Esophagus (tissue), 2 donors: Measurements from ENCODE around the gene ACKR2. TPM values are rescaled to one million over a fixed set of nuclear protein-coding genes. Genes with fewer than 3 reads are reported as not detected.

Experiments
- H3K27ac ChIP-seq, 2 donors: one replicate each; pipeline ENCODE4 v1.5.1; 2013; ENCODE audit warnings: low read depth in 2 of 2, mild to moderate bottlenecking in 2 of 2, inconsistent platforms in 1 of 2, low read length in 1 of 2, moderate library complexity in 1 of 2
- H3K27me3 ChIP-seq, 2 donors: one replicate each; pipeline ENCODE4 v1.6.1; 2013; ENCODE audit warnings: low read length in 2 of 2, control low read depth in 1 of 2, mild to moderate bottlenecking in 1 of 2; ENCODE audit not compliant: insufficient read depth in 2 of 2, control insufficient read depth in 1 of 2
- H3K36me3 ChIP-seq, 2 donors: one replicate each; pipeline ENCODE4 v1.6.1; 2013; ENCODE audit warnings: low read length in 1 of 2; ENCODE audit not compliant: control insufficient read depth in 2 of 2, insufficient read depth in 2 of 2
- H3K4me1 ChIP-seq, 2 donors: one replicate each; pipeline ENCODE4 v1.6.1; 2013; ENCODE audit warnings: low read length in 1 of 2; ENCODE audit not compliant: control insufficient read depth in 2 of 2, insufficient read depth in 2 of 2
- H3K4me3 ChIP-seq, 2 donors: one replicate each; pipeline ENCODE4 v1.5.1; 2013; ENCODE audit warnings: low read length in 2 of 2, mild to moderate bottlenecking in 2 of 2, low read depth in 1 of 2, moderate library complexity in 1 of 2
- H3K9me3 ChIP-seq, 2 donors: one replicate each; pipeline ENCODE4 v1.6.1; 2013; ENCODE audit warnings: mild to moderate bottlenecking in 2 of 2, low read depth in 1 of 2, low read length in 1 of 2, moderate library complexity in 1 of 2; ENCODE audit not compliant: control insufficient read depth in 2 of 2, insufficient read depth in 1 of 2
- WGBS, 2 donors: extraction: QIAGEN DNeasy Blood & Tissue Kit; methylation state at CpG; one replicate each; pipeline ENCODE4 v1.1.7; 2013; 5-methylcytosine and 5-hydroxymethylcytosine counted together
- polyA plus RNA-seq, 2 donors: library from polyadenylated mRNA; stranded (reverse); fragments of 200-250 nt; gene quantifications; one replicate each; pipeline ENCODE4 v1.2.3, GENCODE V29; 2013
- donor health status: healthy with polysubstance abuse.
- donor health status: Bipolar disorder and iron deficiency.

The ACKR2 gene
- polyA plus RNA-seq, 2 donors: 0.75 to 0.88 TPM

DNA sequence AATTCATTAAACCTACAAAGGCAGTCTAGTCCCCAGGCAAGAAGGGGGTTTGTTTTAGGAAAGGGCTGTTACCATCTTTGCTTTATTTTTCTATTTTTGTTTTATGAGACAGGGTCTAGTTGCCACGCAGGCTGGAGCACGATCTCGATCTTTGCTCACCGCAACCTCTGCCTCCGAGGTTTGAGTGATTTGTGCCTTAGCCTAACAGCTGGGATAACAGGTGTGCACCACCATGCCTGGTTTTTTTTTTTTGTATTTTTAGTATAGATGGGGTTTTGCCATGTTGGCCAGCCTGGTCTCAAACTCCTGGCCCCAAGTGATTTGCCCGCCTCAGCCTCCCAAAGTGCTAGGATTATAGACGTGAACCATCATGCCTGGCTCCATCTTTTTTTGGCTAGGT lies 9.9 kb upstream of the ACKR2 start:
- Histone ChIP-seq H3K4me1 (peaks cover 0 to 2% of the 10 kb centered on the region in 2 donors), H3K9me3 (no peaks in the 10 kb centered on the region), H3K4me3 (no peak overlapping the region), H3K27me3 (no peaks in the 10 kb centered on the region), H3K36me3 (no peaks in the 10 kb centered on the region), H3K27ac (no peak overlapping the region)
- WGBS, 2 donors: 78 to 79% methylated on average over 7 of the region's 7 CpGs

DNA sequence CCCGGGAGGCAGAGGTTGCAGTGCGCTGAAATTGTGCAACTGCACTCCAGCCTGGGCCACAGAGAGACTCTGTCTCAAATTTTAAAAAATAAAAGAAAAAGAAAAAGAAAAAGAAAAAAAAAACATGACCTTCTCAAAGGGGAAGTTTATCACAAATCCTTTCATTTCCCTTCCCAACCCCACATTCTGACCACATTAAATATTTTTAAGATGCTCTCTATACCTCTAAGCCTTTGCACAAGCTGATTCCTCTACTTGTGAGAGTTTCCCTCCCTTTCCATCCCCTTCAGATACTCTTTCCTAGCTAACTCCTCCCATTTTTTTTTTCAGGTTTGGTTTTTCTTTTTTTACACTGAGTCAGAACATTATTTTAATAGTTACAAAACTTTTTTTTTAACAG lies 9.0 kb upstream of the ACKR2 start:
- 84 to 94% methylated on average over 2 of the region's 2 CpGs for WGBS, 2 donors
- H3K27ac ChIP-seq: no peak overlapping the region
- H3K4me1 ChIP-seq: peaks cover 0 to 4% of the 10 kb centered on the region in 2 donors
- H3K9me3 ChIP-seq: no peaks in the 10 kb centered on the region
- no peaks in the 10 kb centered on the region for H3K27me3 ChIP-seq
- H3K36me3 ChIP-seq: no peaks in the 10 kb centered on the region
- no peak overlapping the region for H3K4me3 ChIP-seq

DNA sequence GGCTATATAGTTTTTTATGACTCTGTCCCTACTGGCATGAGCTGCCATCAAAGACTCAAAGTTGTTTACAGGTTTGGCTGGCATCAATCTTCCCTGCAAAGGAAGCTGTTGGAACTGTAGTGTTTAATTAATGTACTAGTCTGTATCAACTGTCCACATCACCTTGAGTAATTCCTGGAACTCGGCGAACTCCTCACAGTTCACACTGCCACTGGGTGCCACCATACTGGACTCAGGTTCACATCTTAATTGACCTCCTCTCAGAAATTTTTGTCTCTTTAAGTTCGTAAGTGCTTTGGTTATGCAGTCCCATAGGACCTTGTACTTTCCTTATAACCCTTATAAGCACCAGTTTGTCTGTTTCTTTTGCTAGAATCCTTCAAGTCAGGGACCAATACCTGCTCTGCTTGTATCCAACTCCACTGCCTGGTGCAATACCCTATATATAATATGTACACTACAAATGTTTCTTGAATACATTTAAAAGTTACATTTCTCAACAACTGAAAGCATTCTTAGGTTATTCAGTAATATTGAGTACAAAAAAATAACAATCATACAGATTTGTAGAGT lies 8.1 kb upstream of the ACKR2 start:
- no peaks in the 10 kb centered on the region for H3K9me3 ChIP-seq
- peaks cover 0 to 6% of the 10 kb centered on the region in 2 donors for H3K4me1 ChIP-seq
- H3K4me3 ChIP-seq: peak overlapping the region in 1 of 2 donors; percentile 7
- H3K27me3 ChIP-seq: no peaks in the 10 kb centered on the region
- no peaks in the 10 kb centered on the region for H3K36me3 ChIP-seq
- 85 to 88% methylated on average over 3 of the region's 3 CpGs for WGBS, 2 donors
- H3K27ac ChIP-seq: peak overlapping the region in 1 of 2 donors; percentile 64

DNA sequence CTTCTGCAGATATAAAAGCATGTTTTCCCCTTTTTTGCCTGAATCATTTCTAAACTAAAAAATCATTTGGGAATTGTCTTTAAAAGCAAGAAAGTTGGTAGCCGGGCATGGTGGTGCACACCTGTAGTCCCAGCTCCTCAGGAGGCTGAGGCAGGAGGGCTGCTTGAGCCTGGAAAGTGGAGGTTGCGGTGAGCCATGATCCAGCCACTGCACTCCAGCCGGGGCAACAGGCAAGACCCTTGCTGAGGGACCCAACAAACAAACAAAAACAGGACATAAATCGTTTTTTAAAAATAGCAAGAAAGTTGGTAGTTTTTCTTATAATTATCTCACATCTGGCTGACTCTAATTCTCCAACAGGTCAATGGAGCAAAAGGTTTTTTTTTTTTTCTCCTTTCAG lies 7.5 kb upstream of the ACKR2 start:
- Histone ChIP-seq H3K4me3 (no peak overlapping the region), H3K27ac (no peak overlapping the region), H3K27me3 (no peaks in the 10 kb centered on the region), H3K9me3 (no peaks in the 10 kb centered on the region), H3K36me3 (no peaks in the 10 kb centered on the region), H3K4me1 (peaks cover 0 to 6% of the 10 kb centered on the region in 2 donors)
- WGBS, 2 donors: 89 to 90% methylated on average over 4 of the region's 4 CpGs

DNA sequence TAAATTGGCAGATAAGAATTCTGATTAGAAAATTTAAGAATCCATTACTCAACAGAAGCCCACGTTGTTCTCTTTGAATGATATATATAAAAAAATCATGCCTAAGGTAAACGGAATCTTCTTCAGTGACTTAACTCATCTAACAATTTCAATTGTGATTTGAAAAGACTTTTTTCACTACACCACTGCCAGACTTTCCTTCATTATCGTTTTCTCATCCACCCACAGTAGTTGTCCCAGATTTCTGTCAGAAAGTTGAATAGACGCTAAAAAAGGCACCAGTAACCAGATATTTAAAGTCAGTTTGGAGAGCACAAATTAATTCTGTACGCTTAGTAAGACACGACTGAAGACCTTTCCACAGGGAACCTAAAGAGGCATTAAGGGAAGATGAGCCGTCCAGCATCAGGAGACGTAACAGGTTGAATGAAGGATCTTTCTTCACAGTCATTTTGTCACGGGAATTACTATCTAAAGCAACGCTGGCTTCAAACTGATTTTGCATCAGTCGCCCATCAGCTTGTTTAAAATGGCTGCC lies 6.3 kb upstream of the ACKR2 start:
- H3K36me3 ChIP-seq: no peaks in the 10 kb centered on the region
- no peaks in the 10 kb centered on the region for H3K9me3 ChIP-seq
- no peaks in the 10 kb centered on the region for H3K27me3 ChIP-seq
- WGBS, 2 donors: 32 to 35% methylated on average over 11 of the region's 11 CpGs
- H3K4me1 ChIP-seq: peaks cover 0 to 6% of the 10 kb centered on the region in 2 donors
- peak overlapping the region; percentile 94 to 99 for H3K27ac ChIP-seq
- peak overlapping the region; percentile 75 to 81 for H3K4me3 ChIP-seq

DNA sequence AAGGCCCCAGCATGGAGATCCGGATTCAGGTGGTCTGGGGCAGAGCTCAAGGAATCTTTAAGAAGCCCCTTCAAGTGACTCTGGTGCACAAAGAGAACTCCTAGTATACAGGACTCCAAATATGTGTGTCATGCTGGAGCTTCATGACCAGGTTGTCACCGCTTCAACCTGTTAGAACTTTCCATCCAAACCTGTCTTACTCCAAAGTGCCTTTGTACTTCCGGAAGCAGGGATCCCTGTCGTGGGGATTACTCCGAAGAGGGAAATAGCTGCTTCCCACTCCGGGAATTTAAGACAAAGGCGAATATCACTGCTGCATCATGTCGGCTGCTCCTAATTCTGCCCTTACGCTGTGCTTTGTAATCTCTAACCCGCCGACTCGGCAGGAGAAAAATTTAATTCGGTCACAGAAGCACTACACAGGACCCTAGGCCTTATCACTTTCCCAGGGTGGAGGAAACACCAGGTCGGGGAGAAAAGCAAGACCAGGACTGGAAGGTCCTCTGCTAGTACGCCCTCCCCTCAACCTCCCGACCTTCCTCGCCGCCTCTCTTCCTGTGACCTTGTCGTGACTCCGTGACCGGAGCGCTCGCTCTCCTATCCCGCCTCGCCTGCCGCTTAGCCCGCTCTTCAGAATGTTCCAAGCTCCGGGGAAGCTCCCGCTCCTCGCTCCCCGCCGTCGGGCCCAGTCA lies 5.7 kb upstream of the ACKR2 start:
- no peaks in the 10 kb centered on the region for H3K27me3 ChIP-seq
- 1 to 2% methylated on average over 33 of the region's 33 CpGs for WGBS, 2 donors
- peak overlapping the region; percentile 94 to 99 for H3K27ac ChIP-seq
- H3K4me3 ChIP-seq: peak overlapping the region; percentile 75 to 81
- no peaks in the 10 kb centered on the region for H3K36me3 ChIP-seq
- H3K9me3 ChIP-seq: no peaks in the 10 kb centered on the region
- peaks cover 0 to 6% of the 10 kb centered on the region in 2 donors for H3K4me1 ChIP-seq

DNA sequence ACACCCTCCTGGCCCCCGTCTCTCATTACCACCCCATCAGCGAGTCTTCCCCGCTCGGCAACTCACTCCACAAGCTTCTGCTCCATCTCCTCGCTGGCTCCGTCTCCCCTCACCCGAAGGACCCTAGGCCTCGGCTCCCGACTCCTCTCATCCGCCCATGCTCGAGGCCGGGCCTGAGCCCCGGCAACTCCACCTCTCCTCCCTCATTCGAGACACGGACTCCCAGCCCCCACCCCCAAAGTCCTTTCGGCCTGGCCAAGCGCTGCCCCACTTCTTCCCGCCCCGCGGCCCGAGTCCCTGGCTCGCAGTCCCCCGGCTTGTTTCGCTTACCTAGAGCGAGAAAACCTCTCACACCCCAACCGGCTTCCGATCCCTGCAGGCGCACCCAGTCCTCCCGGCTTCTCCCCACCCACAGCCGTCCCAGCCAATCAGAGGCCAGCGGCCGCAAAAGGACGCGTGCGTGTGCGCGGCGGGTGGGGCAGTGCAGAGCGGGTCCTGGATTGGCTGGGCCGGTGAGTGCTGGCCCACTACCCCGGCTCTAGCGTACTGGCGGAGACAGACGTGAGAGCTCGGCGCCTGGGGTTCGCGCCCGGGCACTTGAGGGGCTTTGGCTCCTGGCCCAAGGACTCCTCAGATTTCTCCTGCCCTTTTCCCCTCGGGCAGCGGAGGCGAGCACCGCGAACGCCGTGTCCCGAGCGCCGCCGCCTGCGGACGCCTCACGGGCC lies 5.0 kb upstream of the ACKR2 start, which contains the start of gene HIGD1A:
Gene HIGD1A, minus strand, starts transcription at position 385 of the 725 bp plus-strand sequence. CDS start 10,237 bp downstream, outside the sequence.
- Histone ChIP-seq H3K4me3 (peak within 1 kb of the TSS; percentile 75 to 81), H3K36me3 (no peaks in the 10 kb centered on the region), H3K9me3 (no peaks in the 10 kb centered on the region), H3K27ac (peak within 1 kb of the TSS; percentile 94 to 99), H3K27me3 (no peaks in the 10 kb centered on the region), H3K4me1 (peaks cover 0 to 6% of the 10 kb centered on the region in 2 donors)
- WGBS, 2 donors: 1% methylated on average over 63 of the region's 63 CpGs

DNA sequence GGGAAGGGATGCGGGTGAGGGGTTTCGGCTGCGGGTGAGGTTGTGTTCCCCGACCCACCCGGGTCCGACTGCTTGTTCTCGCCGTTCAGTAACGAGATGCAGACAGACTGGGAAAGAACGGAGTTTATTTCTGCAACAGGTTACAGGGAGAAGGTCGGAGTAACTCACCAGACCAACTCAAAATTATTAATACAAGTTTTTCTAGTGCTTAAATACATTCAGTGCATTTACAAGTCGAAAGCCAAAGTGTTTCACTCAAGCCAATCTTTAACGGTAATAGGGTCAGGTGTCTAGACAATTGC lies 4.5 kb upstream of the ACKR2 start:
- Histone ChIP-seq H3K27ac (peak overlapping the region; percentile 94 to 99), H3K36me3 (no peaks in the 10 kb centered on the region), H3K4me3 (peak overlapping the region; percentile 75 to 81), H3K27me3 (no peaks in the 10 kb centered on the region), H3K9me3 (no peaks in the 10 kb centered on the region), H3K4me1 (peaks cover 0 to 6% of the 10 kb centered on the region in 2 donors)
- 1% methylated on average over 13 of the region's 13 CpGs for WGBS, 2 donors

DNA sequence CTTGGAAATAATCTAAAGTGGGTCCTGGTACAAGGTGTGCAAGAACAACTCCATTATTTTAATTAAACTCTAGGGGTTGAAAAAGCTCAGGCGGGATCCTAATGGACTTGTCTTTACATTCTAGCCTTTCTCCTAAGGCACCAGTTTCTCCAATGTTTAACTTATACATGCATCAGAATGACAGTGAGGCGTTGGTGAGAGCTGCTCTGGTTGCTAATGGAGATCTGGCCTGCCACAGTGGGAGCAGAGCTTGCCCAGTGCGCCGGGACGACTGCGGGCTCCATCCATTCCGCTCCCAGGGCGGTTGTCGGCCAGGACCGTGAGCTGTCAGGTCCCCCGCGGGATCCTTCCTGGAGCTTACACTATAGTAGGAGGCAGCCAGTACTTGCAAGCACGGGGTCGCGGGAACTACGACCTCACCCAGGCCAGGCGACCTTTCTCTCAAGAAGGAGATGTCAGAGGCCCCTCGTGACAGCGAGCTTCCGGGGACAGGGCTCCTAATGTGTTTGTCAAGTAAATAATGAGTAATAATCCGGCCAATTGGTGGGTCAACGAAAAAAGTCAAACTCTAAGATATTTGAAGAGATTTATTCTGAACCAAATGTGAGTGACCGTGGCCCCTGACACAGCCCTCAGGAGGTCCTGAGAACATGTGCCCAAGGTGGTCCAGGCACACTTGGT lies 4.0 kb upstream of the ACKR2 start:
- 46 to 50% methylated on average over 23 of the region's 23 CpGs for WGBS, 2 donors
- peak overlapping the region in 1 of 2 donors; percentile 81 for H3K4me3 ChIP-seq
- peaks cover 0 to 6% of the 10 kb centered on the region in 2 donors for H3K4me1 ChIP-seq
- no peaks in the 10 kb centered on the region for H3K9me3 ChIP-seq
- H3K27ac ChIP-seq: no peak overlapping the region
- H3K27me3 ChIP-seq: no peaks in the 10 kb centered on the region
- no peaks in the 10 kb centered on the region for H3K36me3 ChIP-seq
